HG03095 (cell line): ENCODE data around the gene STON2.
"Not testable (repeated sequence)": the region's sequence is repeated elsewhere in the genome, so short reads cannot be mapped to it uniquely, and the experiment has no call there.

Experiments used
- ATAC-seq: cut with Tn5 transposase; IDR thresholded peaks from one replicate; pipeline ENCODE4 v1.9.1; 2021; ENCODE audit warnings: moderate library complexity; ENCODE audit not compliant: unreplicated experiment

Gene STON2

GRCh38 chr14:81273961-81274575 is 126.1 kb downstream of the STON2 start:
- ATAC-seq: no peak

- no peak for ATAC-seq
Measured at GRCh38 chr14:81273521-81273920, 126.6 kb downstream of the STON2 start.

- no peak for ATAC-seq
Measured at GRCh38 chr14:81272317-81272716, 127.8 kb downstream of the STON2 start.

- no peak for ATAC-seq
Measured at GRCh38 chr14:81269979-81270375, 130.1 kb downstream of the STON2 start.

- peak; percentile 84 for ATAC-seq
Measured at GRCh38 chr14:81269100-81269978, 130.8 kb downstream of the STON2 start.

GRCh38 chr14:81268016-81268416 is 132.1 kb downstream of the STON2 start:
- no peak for ATAC-seq

- ATAC-seq: no peak
Measured at GRCh38 chr14:81265636-81266169, 134.4 kb downstream of the STON2 start.

- ATAC-seq: no peak
Measured at GRCh38 chr14:81264671-81265070, 135.5 kb downstream of the STON2 start.

GRCh38 chr14:81263777-81264410 is 136.2 kb downstream of the STON2 start:
- no peak for ATAC-seq

GRCh38 chr14:81261176-81261575 is 138.9 kb downstream of the STON2 start:
- ATAC-seq: no peak

GRCh38 chr14:81260732-81261131 is 139.4 kb downstream of the STON2 start:
- no peak for ATAC-seq

GRCh38 chr14:81256289-81256960 is 143.7 kb downstream of the STON2 start:
- ATAC-seq: peak; percentile 67

- ATAC-seq: no peak
Measured at GRCh38 chr14:81252278-81252677, 147.8 kb downstream of the STON2 start.

- no peak for ATAC-seq
Measured at GRCh38 chr14:81247271-81247766, 152.8 kb downstream of the STON2 start.

GRCh38 chr14:81246461-81247270 is 153.5 kb downstream of the STON2 start:
- no peak for ATAC-seq

- no peak for ATAC-seq
Measured at GRCh38 chr14:81245771-81246170, 154.4 kb downstream of the STON2 start.

- not testable (repeated sequence) for ATAC-seq
Measured at GRCh38 chr14:81244431-81244830, 155.7 kb downstream of the STON2 start.

- no peak for ATAC-seq
Measured at GRCh38 chr14:81243499-81243898, 156.6 kb downstream of the STON2 start.

GRCh38 chr14:81236849-81237248 is 163.3 kb downstream of the STON2 start:
- not testable (repeated sequence) for ATAC-seq

GRCh38 chr14:81236138-81236537 is 164.0 kb downstream of the STON2 start:
- no peak for ATAC-seq
